DND-41 (cell line): Measurements from ENCODE around the gene PPIF.

Experiments
- ATAC-seq: fragments of 200-7000 bp; cut with Tn5 transposase; 3 replicates; pipeline ENCODE4 v1.9.1; 2021; ENCODE audit warnings: low read depth; ENCODE audit not compliant: insufficient read depth
- DNase-seq: peaks from one replicate; pipeline ENCODE4 v3.0.0-alpha.2; 2020
- H2AFZ ChIP-seq: 2 replicates; pipeline ENCODE4 v1.6.0; 2012; ENCODE audit warnings: low read depth, low read length
- H3K27ac ChIP-seq: 2 replicates; pipeline ENCODE4 v1.5.1; 2012; ENCODE audit warnings: low read length, inconsistent platforms
- H3K27me3 ChIP-seq: fragments of 200-600 bp; sonication (generic); 2 replicates; pipeline ENCODE4 v1.6.0; 2012; ENCODE audit warnings: low read length, mild to moderate bottlenecking, inconsistent platforms; ENCODE audit not compliant: insufficient read depth, poor library complexity
- H3K36me3 ChIP-seq: 2 replicates; pipeline ENCODE4 v1.5.1; 2012; ENCODE audit warnings: low read length, inconsistent platforms; ENCODE audit not compliant: insufficient read depth
- H3K4me1 ChIP-seq: 2 replicates; pipeline ENCODE4 v1.5.1; 2012; ENCODE audit warnings: mild to moderate bottlenecking, low read length; ENCODE audit not compliant: insufficient read depth
- H3K4me2 ChIP-seq: 2 replicates; pipeline ENCODE4 v1.6.0; 2012; ENCODE audit warnings: mild to moderate bottlenecking, moderate library complexity, low read length, inconsistent platforms; ENCODE audit not compliant: insufficient read depth
- H3K4me3 ChIP-seq, 2 experiments: fragments of 200-600 bp in 1 of 2; shearing (Covaris generic) in 1 of 2; 2 replicates each; pipeline ENCODE4 v1.5.1; 2012 to 2016; ENCODE audit warnings: inconsistent platforms in 2 of 2, low read length in 2 of 2, mild to moderate bottlenecking in 2 of 2, low read depth in 1 of 2, moderate library complexity in 1 of 2
- H3K79me2 ChIP-seq: 2 replicates; pipeline ENCODE4 v1.6.0; 2012; ENCODE audit warnings: low read length, inconsistent platforms; ENCODE audit not compliant: insufficient read depth
- H3K9ac ChIP-seq: 2 replicates; pipeline ENCODE4 v1.6.0; 2012; ENCODE audit warnings: low read depth, mild to moderate bottlenecking, inconsistent platforms, low read length, moderate library complexity
- H3K9me3 ChIP-seq: 2 replicates; pipeline ENCODE4 v1.5.1; 2012; ENCODE audit warnings: low read length, moderate library complexity, mild to moderate bottlenecking, inconsistent platforms; ENCODE audit not compliant: insufficient read depth, severe bottlenecking
- H4K20me1 ChIP-seq: 2 replicates; pipeline ENCODE4 v1.6.0; 2012; ENCODE audit warnings: low read length; ENCODE audit not compliant: insufficient read depth
- CTCF ChIP-seq: IDR thresholded peaks from 2 replicates; pipeline ENCODE4 v1.5.1; 2012; ENCODE audit warnings: borderline replicate concordance, low read length, moderate library complexity, mild to moderate bottlenecking; ENCODE audit not compliant: poor library complexity, severe bottlenecking; ENCODE audit errors: extremely low read depth
- EZH2 ChIP-seq: IDR thresholded peaks from 3 replicates; pipeline ENCODE4 v1.6.1; 2012; ENCODE audit warnings: borderline replicate concordance, low read depth, mild to moderate bottlenecking, moderate library complexity, low read length, inconsistent platforms; ENCODE audit not compliant: severe bottlenecking

The PPIF gene

GRCh38 chr10:79367426-79368189 lies 20.3 kb downstream of the PPIF start:
- Histone ChIP-seq H2AFZ (no peak overlapping the region), H3K4me2 (no peak overlapping the region), H3K4me3 (no peak overlapping the region), H3K79me2 (no peaks in the 10 kb centered on the region), H3K4me1 (no peaks in the 10 kb centered on the region), H3K27ac (no peak overlapping the region), H3K36me3 (no peaks in the 10 kb centered on the region), H3K27me3 (peaks cover 16% of the 10 kb centered on the region), H3K9ac (no peak overlapping the region), H3K9me3 (peaks cover 3% of the 10 kb centered on the region), H4K20me1 (no peaks in the 10 kb centered on the region)
- TF ChIP-seq EZH2 (no peak), CTCF (no peak)
- DNase-seq (no peak), ATAC-seq (no peak)

- Histone ChIP-seq H4K20me1 (peaks cover 16% of the 10 kb centered on the region), H3K4me1 (no peaks in the 10 kb centered on the region), H3K4me2 (no peak overlapping the region), H3K9me3 (peaks cover 3% of the 10 kb centered on the region), H2AFZ (no peak overlapping the region), H3K27ac (no peak overlapping the region), H3K9ac (no peak overlapping the region), H3K79me2 (no peaks in the 10 kb centered on the region), H3K4me3 (no peak overlapping the region), H3K27me3 (peaks cover 4% of the 10 kb centered on the region), H3K36me3 (no peaks in the 10 kb centered on the region)
- no peak for ATAC-seq
- no peak for TF ChIP-seq EZH2
- no peak for DNase-seq
These were observed 25.6 kb downstream of the PPIF start for GRCh38 chr10:79372871-79373270.

- Histone ChIP-seq H3K4me2 (no peak overlapping the region), H3K27ac (no peak overlapping the region)
- ATAC-seq = peak; percentile 87
These were observed 27.3 kb downstream of the PPIF start for GRCh38 chr10:79374312-79375191.

More at GRCh38 chr10:79374312-79375191, 27.3 kb downstream of the PPIF start:
- TF ChIP-seq EZH2 (no peak), CTCF (peak; percentile 95)
- Histone ChIP-seq H3K9me3 (peaks cover 3% of the 10 kb centered on the region), H3K36me3 (no peaks in the 10 kb centered on the region), H3K27me3 (peaks cover 4% of the 10 kb centered on the region), H3K4me3 (no peak overlapping the region), H3K9ac (no peak overlapping the region), H3K79me2 (no peaks in the 10 kb centered on the region), H3K4me1 (no peaks in the 10 kb centered on the region), H4K20me1 (peaks cover 16% of the 10 kb centered on the region), H2AFZ (no peak overlapping the region)
- peak; percentile 72 for DNase-seq
